Bronchial epithelial cell (primary cell): ENCODE data around the gene SH3GL1. TPM values are rescaled to one million over a fixed set of nuclear protein-coding genes. Genes with fewer than 3 reads are reported as not detected.

Source experiments
- DNase-seq: peaks from one replicate; pipeline ENCODE4 v3.0.0-alpha.2; 2010; ENCODE audit warnings: low read depth
- FAIRE-seq: peaks from 2 replicates; lab custom pipeline; 2011; peaks lifted over from hg19 to GRCh38; lab: Jason Lieb, UNC
- H3K27me3 ChIP-seq: 2 replicates; pipeline ENCODE4 v1.5.1; 2011; ENCODE audit warnings: low read length; ENCODE audit not compliant: control insufficient read depth, insufficient read depth
- H3K36me3 ChIP-seq: 2 replicates; pipeline ENCODE4 v1.5.1; 2011; ENCODE audit warnings: low read length; ENCODE audit not compliant: control insufficient read depth, insufficient read depth
- H3K4me3 ChIP-seq: 2 replicates; pipeline ENCODE4 v1.5.1; 2011; ENCODE audit warnings: mild to moderate bottlenecking, low read depth, low read length, control low read depth
- CTCF ChIP-seq: IDR thresholded peaks from 2 replicates; pipeline ENCODE4 v1.5.1; 2011; ENCODE audit warnings: mild to moderate bottlenecking, moderate library complexity, low read length, control low read depth, inconsistent platforms; ENCODE audit not compliant: insufficient read depth, severe bottlenecking
- total RNA-seq: library from RNA; depleted of rRNA; stranded (reverse); fragments of >200 nt; gene quantifications from 2 replicates; pipeline ENCODE4 v1.2.1, GENCODE V29; 2014

Gene SH3GL1
- total RNA-seq, 1 donor from 2014 or later: 23.4 TPM

- no peak for FAIRE-seq
- H3K36me3 ChIP-seq: peaks cover 32% of the 10 kb centered on the region
- no peak for TF ChIP-seq CTCF
Observed at GRCh38 chr19:4359627-4360000, 40.7 kb downstream of the SH3GL1 start.

GRCh38 chr19:4358709-4359626 is 41.4 kb downstream of the SH3GL1 start:
- peaks cover 28% of the 10 kb centered on the region for H3K36me3 ChIP-seq
- no peaks in the 10 kb centered on the region for H3K27me3 ChIP-seq
- DNase-seq: no peak
- no peak for FAIRE-seq
- no peak for TF ChIP-seq CTCF
- H3K4me3 ChIP-seq: no peak overlapping the region

More at GRCh38 chr19:4359627-4360000, 40.7 kb downstream of the SH3GL1 start:
- Histone ChIP-seq H3K4me3 (no peak overlapping the region), H3K27me3 (no peaks in the 10 kb centered on the region)
- DNase-seq: no peak

GRCh38 chr19:4357921-4358326 is 42.4 kb downstream of the SH3GL1 start:
- FAIRE-seq (no peak), DNase-seq (no peak)
- no peak overlapping the region for H3K4me3 ChIP-seq
- H3K36me3 ChIP-seq: peaks cover 21% of the 10 kb centered on the region
- no peak for TF ChIP-seq CTCF
- no peaks in the 10 kb centered on the region for H3K27me3 ChIP-seq

GRCh38 chr19:4357095-4357797 is 43.1 kb downstream of the SH3GL1 start:
- no peak for DNase-seq
- no peak for FAIRE-seq
- peaks cover 17% of the 10 kb centered on the region for H3K36me3 ChIP-seq
- no peak overlapping the region for H3K4me3 ChIP-seq
- no peaks in the 10 kb centered on the region for H3K27me3 ChIP-seq
- no peak for TF ChIP-seq CTCF

GRCh38 chr19:4354897-4355296 is 45.5 kb downstream of the SH3GL1 start:
- no peaks in the 10 kb centered on the region for H3K27me3 ChIP-seq
- no peak for FAIRE-seq
- H3K36me3 ChIP-seq: peaks cover 5% of the 10 kb centered on the region
- DNase-seq: no peak
- TF ChIP-seq CTCF: no peak
- H3K4me3 ChIP-seq: no peak overlapping the region
